Liver (tissue), 9 donors: ENCODE results near the gene DIPK1B. TPM values are rescaled to one million over a fixed set of nuclear protein-coding genes. Genes with fewer than 3 reads are reported as not detected.
"Not testable (repeated sequence)": the region's sequence is repeated elsewhere in the genome, so short reads cannot be mapped to it uniquely, and the experiment has no call there.

Experiments used
- DNase-seq: peaks from one replicate; pipeline ENCODE4 v3.0.0-alpha.2; 2017; ENCODE audit warnings: low spot score
- H3K27ac ChIP-seq, 2 donors: one replicate each; pipeline ENCODE4 v1.7.0; 2013; ENCODE audit warnings: inconsistent platforms in 2 of 2, low read length in 2 of 2, control low read depth in 1 of 2, low read depth in 1 of 2, mild to moderate bottlenecking in 1 of 2
- H3K27me3 ChIP-seq, 4 donors: one replicate each; pipeline versions ENCODE4 v1.6.1 to v1.7.0; 2013; ENCODE audit warnings: low read length in 3 of 4, inconsistent platforms in 1 of 4, mild to moderate bottlenecking in 1 of 4, moderate library complexity in 1 of 4; ENCODE audit not compliant: control insufficient read depth in 4 of 4, insufficient read depth in 4 of 4
- H3K36me3 ChIP-seq, 4 donors: one replicate each; pipeline versions ENCODE4 v1.6.1 to v1.7.0; 2013; ENCODE audit warnings: low read length in 3 of 4, mild to moderate bottlenecking in 3 of 4, low read depth in 1 of 4, moderate library complexity in 1 of 4; ENCODE audit not compliant: control insufficient read depth in 4 of 4, insufficient read depth in 3 of 4
- H3K4me1 ChIP-seq, 4 donors: one replicate each; pipeline versions ENCODE4 v1.6.1 to v1.7.0; 2013; ENCODE audit warnings: low read length in 3 of 4, mild to moderate bottlenecking in 3 of 4, moderate library complexity in 1 of 4; ENCODE audit not compliant: control insufficient read depth in 4 of 4, insufficient read depth in 4 of 4
- H3K4me3 ChIP-seq, 3 donors: one replicate each; pipeline versions ENCODE4 v1.6.1 to v1.7.0; 2013; ENCODE audit warnings: low read length in 3 of 3, control low read depth in 1 of 3, low read depth in 1 of 3, mild to moderate bottlenecking in 1 of 3
- H3K9ac ChIP-seq, 2 donors: one replicate each; pipeline ENCODE4 v1.7.0; 2013; ENCODE audit warnings: low read length in 2 of 2, mild to moderate bottlenecking in 2 of 2, moderate library complexity in 2 of 2, control low read depth in 1 of 2, low read depth in 1 of 2
- H3K9me3 ChIP-seq, 4 donors: one replicate each; pipeline versions ENCODE4 v1.6.1 to v1.7.0; 2013; ENCODE audit warnings: low read length in 3 of 4; ENCODE audit not compliant: control insufficient read depth in 4 of 4
- ATF3 ChIP-seq: IDR thresholded peaks from 2 replicates; pipeline ENCODE4 v1.6.1; 2016; ENCODE audit warnings: antibody characterized with exemption
- EGR1 ChIP-seq, 2 donors: IDR thresholded peaks; 2 replicates each; pipeline ENCODE4 v1.6.1; 2016 to 2018; ENCODE audit warnings: antibody characterized with exemption in 2 of 2, low read depth in 2 of 2
- FOXA1 ChIP-seq: IDR thresholded peaks from 2 replicates; pipeline ENCODE4 v1.6.1; 2016; ENCODE audit warnings: antibody characterized with exemption
- FOXA2 ChIP-seq: IDR thresholded peaks from 2 replicates; pipeline ENCODE4 v1.6.1; 2016; ENCODE audit warnings: antibody characterized with exemption
- GABPA ChIP-seq, 2 donors: IDR thresholded peaks in 1 of 2; conservative IDR thresholded peaks in 1 of 2; 2 replicates each; pipeline ENCODE4 v1.6.1; 2016; ENCODE audit warnings: antibody characterized with exemption in 2 of 2, mild to moderate bottlenecking in 1 of 2, moderate library complexity in 1 of 2
- HNF4A ChIP-seq, 2 donors: conservative IDR thresholded peaks; 2 replicates each; pipeline ENCODE4 v1.6.1; 2016; ENCODE audit warnings: antibody characterized with exemption in 2 of 2, mild to moderate bottlenecking in 2 of 2
- HNF4G ChIP-seq: IDR thresholded peaks from 2 replicates; pipeline ENCODE4 v1.6.1; 2016; ENCODE audit warnings: antibody characterized with exemption
- JUND ChIP-seq, 2 donors: IDR thresholded peaks; 2 replicates each; pipeline ENCODE4 v1.6.1; 2016; ENCODE audit warnings: antibody characterized with exemption in 2 of 2
- NR2F2 ChIP-seq: IDR thresholded peaks from 2 replicates; pipeline ENCODE4 v1.6.1; 2016; ENCODE audit warnings: antibody characterized with exemption
- RAD21 ChIP-seq, 2 donors: IDR thresholded peaks; 2 replicates each; pipeline ENCODE4 v1.6.1; 2016; ENCODE audit warnings: antibody characterized with exemption in 2 of 2, mild to moderate bottlenecking in 2 of 2
- REST ChIP-seq: IDR thresholded peaks from 2 replicates; pipeline ENCODE4 v1.6.1; 2016; ENCODE audit warnings: antibody characterized with exemption, mild to moderate bottlenecking
- RXRA ChIP-seq, 2 donors: IDR thresholded peaks; 2 replicates each; pipeline ENCODE4 v1.6.1; 2017 to 2018; ENCODE audit warnings: antibody characterized with exemption in 2 of 2, mild to moderate bottlenecking in 1 of 2
- SP1 ChIP-seq: IDR thresholded peaks from 2 replicates; pipeline ENCODE4 v1.6.1; 2018; ENCODE audit warnings: antibody characterized with exemption, mild to moderate bottlenecking
- TAF1 ChIP-seq: conservative IDR thresholded peaks from 2 replicates; pipeline ENCODE4 v1.6.1; 2016; ENCODE audit warnings: antibody characterized with exemption, mild to moderate bottlenecking
- YY1 ChIP-seq: IDR thresholded peaks from 2 replicates; pipeline ENCODE4 v1.6.1; 2016; ENCODE audit warnings: antibody characterized with exemption, mild to moderate bottlenecking
- ZBTB33 ChIP-seq: IDR thresholded peaks from 2 replicates; pipeline ENCODE4 v1.6.1; 2016; ENCODE audit warnings: antibody characterized with exemption
- WGBS: extraction: QIAGEN DNeasy Blood & Tissue Kit; methylation state at CpG from one replicate; pipeline ENCODE4 v1.1.7; 2013; 5-methylcytosine and 5-hydroxymethylcytosine counted together
- polyA plus RNA-seq, 2 donors: library from polyadenylated mRNA; stranded (reverse) in 1 of 2; unstranded in 1 of 2; fragments of 200-250 nt in 1 of 2; fragments of >200 nt in 1 of 2; fragmentation: Nextera tagmentation in 1 of 2; extraction: Ambion mirVana in 1 of 2; gene quantifications; one replicate each; pipeline versions ENCODE4 v1.2.1 to v1.2.3, GENCODE V29; 2013 to 2015
- total RNA-seq, 2 donors: library from RNA; depleted of rRNA; stranded (reverse); fragments of >200 nt; gene quantifications; one replicate each; pipeline ENCODE4 v1.2.3, GENCODE V29; 2014
- TF ChIP-seq, protein P1 (sequence below): fragments of 150-350 bp; IDR thresholded peaks from 2 replicates; pipeline ENCODE4 v1.5.1; 2017; ENCODE audit warnings: improper control_type of control experiment, low read depth, low read length; ENCODE audit not compliant: missing input control
- TF ChIP-seq, protein P2 (sequence below): IDR thresholded peaks from 2 replicates; pipeline ENCODE4 v1.6.1; 2016; ENCODE audit warnings: antibody characterized with exemption
- donor health status: healthy.
- donor health status: healthy.
- donor health status: healthy.
- donor health status: healthy.
- donor health status: healthy.

Gene DIPK1B
- total and polyA plus RNA-seq, 4 donors, result 2.3 to 19.7 (median 5.2) TPM

- no peak for DNase-seq
- no peaks in the 10 kb centered on the region for H3K36me3 ChIP-seq
- WGBS, result 74% methylated on average over 10 of the region's 10 CpGs
- H3K9ac ChIP-seq, result no peak overlapping the region
- peaks cover 9 to 25% (median 19%) of the 10 kb centered on the region in 4 donors for H3K4me1 ChIP-seq
- H3K9me3 ChIP-seq, result no peaks in the 10 kb centered on the region
- no peak for TF ChIP-seq EGR1 (IDR thresholded peaks at IDR 0.05; ENCODE audit: low read depth in 2 of 2)
- TF ChIP-seq FOXA2, result no peak
- H3K4me3 ChIP-seq, result no peak overlapping the region
- H3K27me3 ChIP-seq, result no peaks in the 10 kb centered on the region
- no peak overlapping the region for H3K27ac ChIP-seq
These were observed 10.7 kb upstream of the DIPK1B start for GRCh38 chr9:136701668-136702053.

- Histone ChIP-seq H3K36me3 (no peaks in the 10 kb centered on the region), H3K4me3 (no peak overlapping the region), H3K27ac (no peak overlapping the region), H3K4me1 (peaks cover 0 to 11% (median 5%) of the 10 kb centered on the region in 4 donors), H3K27me3 (no peaks in the 10 kb centered on the region), H3K9me3 (no peaks in the 10 kb centered on the region), H3K9ac (no peak overlapping the region)
- DNase-seq, result no peak
- 85% methylated on average over 12 of the region's 12 CpGs for WGBS
- TF ChIP-seq GABPA (IDR thresholded peaks at IDR 0.05 in 1 of 2, conservative IDR thresholded peaks at IDR 0.05 in 1 of 2) (no peak), FOXA1 (no peak), HNF4A (conservative IDR thresholded peaks at IDR 0.05) (no peak), SP1 (no peak), EGR1 (IDR thresholded peaks at IDR 0.05; ENCODE audit: low read depth in 2 of 2) (no peak), HNF4G (no peak), ZBTB33 (no peak), RXRA (IDR thresholded peaks at IDR 0.05) (no peak), ATF3 (no peak), REST (no peak), JUND (IDR thresholded peaks at IDR 0.05) (no peak), NR2F2 (no peak), RAD21 (IDR thresholded peaks at IDR 0.05) (no peak), TAF1 (no peak), FOXA2 (no peak), YY1 (no peak)
- TF ChIP-seq, protein P1, sequence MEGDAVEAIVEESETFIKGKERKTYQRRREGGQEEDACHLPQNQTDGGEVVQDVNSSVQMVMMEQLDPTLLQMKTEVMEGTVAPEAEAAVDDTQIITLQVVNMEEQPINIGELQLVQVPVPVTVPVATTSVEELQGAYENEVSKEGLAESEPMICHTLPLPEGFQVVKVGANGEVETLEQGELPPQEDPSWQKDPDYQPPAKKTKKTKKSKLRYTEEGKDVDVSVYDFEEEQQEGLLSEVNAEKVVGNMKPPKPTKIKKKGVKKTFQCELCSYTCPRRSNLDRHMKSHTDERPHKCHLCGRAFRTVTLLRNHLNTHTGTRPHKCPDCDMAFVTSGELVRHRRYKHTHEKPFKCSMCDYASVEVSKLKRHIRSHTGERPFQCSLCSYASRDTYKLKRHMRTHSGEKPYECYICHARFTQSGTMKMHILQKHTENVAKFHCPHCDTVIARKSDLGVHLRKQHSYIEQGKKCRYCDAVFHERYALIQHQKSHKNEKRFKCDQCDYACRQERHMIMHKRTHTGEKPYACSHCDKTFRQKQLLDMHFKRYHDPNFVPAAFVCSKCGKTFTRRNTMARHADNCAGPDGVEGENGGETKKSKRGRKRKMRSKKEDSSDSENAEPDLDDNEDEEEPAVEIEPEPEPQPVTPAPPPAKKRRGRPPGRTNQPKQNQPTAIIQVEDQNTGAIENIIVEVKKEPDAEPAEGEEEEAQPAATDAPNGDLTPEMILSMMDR, result no peak
- TF ChIP-seq, protein P2, sequence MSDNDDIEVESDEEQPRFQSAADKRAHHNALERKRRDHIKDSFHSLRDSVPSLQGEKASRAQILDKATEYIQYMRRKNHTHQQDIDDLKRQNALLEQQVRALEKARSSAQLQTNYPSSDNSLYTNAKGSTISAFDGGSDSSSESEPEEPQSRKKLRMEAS, result no peak
These were observed 9.0 kb upstream of the DIPK1B start for GRCh38 chr9:136703276-136703860.

DNA sequence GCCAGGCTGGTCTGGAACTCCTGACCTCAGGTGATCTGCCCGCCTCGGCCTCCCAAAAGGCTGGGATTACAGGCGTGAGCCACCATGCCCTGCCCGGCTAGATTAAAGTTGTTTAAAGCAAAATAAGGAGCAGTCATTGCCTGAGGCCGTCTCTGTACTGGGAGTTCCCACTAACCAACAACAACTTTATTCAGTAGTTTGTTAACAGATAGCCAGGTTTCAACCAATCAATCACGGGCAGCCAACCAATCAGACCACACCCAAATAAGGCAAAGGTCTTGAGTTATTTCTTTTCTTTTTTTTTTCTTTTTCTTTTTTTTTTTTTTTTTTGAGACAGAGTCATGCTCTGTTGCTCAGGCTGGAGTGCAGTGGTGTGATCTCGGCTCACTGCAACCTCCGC, 7.6 kb upstream of the DIPK1B start:
- not testable (repeated sequence) for H3K9ac ChIP-seq, H3K4me1 ChIP-seq, H3K36me3 ChIP-seq, H3K27me3 ChIP-seq, H3K4me3 ChIP-seq, H3K27ac ChIP-seq, DNase-seq, H3K9me3 ChIP-seq
- 81% methylated on average over 8 of the region's 8 CpGs for WGBS
